A673 (cell line): Measurements from ENCODE around the gene SVIL. TPM values are rescaled to one million over a fixed set of nuclear protein-coding genes. Genes with fewer than 3 reads are reported as not detected.
"Not testable (repeated sequence)": the region's sequence is repeated elsewhere in the genome, so short reads cannot be mapped to it uniquely, and the experiment has no call there.

Source experiments
- BruUV-seq: library from RNA; stranded (reverse); fragments of 400-500 nt; replicated peaks from 2 replicates; lab custom pipeline; 2021; lab: Mats Ljungman, UMichigan
- CTCF ChIA-PET: fragments of 300-600 bp; sonication (Branson Sonifier 250); formaldehyde crosslinking; loops from one replicate; lab custom pipeline; 2022; ENCODE audit warnings: antibody characterized with exemption; lab: Charles Lee
- POLR2A ChIA-PET: fragments of 300-600 bp; sonication (Branson Sonifier 250); formaldehyde crosslinking; loops from one replicate; lab custom pipeline; 2022; ENCODE audit warnings: antibody characterized with exemption; ENCODE audit not compliant: low non-redundant PET; lab: Charles Lee
- DNase-seq: peaks from one replicate; pipeline ENCODE4 v3.0.0-alpha.2; 2015; ENCODE audit warnings: low spot score
- H3K27ac ChIP-seq: fragments of 200-600 bp; sonication (generic); 2 replicates; pipeline ENCODE4 v1.5.1; 2016; ENCODE audit warnings: mixed run types, low read depth, mild to moderate bottlenecking, mixed read lengths, antibody characterized with exemption, low read length; ENCODE audit not compliant: poor library complexity, severe bottlenecking
- H3K27me3 ChIP-seq: fragments of 200-600 bp; sonication (generic); replicated peaks from 2 replicates; pipeline ENCODE4 v1.6.1; 2017; ENCODE audit warnings: mixed run types, low read depth, mild to moderate bottlenecking, mixed read lengths, antibody characterized with exemption, low read length; ENCODE audit not compliant: insufficient read depth, poor library complexity
- H3K36me3 ChIP-seq: fragments of 200-600 bp; sonication (generic); 2 replicates; pipeline ENCODE4 v1.6.1; 2016; ENCODE audit warnings: mixed run types, mild to moderate bottlenecking, mixed read lengths, antibody characterized with exemption, low read length; ENCODE audit not compliant: insufficient read depth, poor library complexity, severe bottlenecking
- H3K4me1 ChIP-seq: fragments of 200-600 bp; sonication (generic); 2 replicates; pipeline ENCODE4 v1.6.1; 2017; ENCODE audit warnings: mixed run types, mild to moderate bottlenecking, mixed read lengths, antibody characterized with exemption, low read length; ENCODE audit not compliant: insufficient read depth, poor library complexity, severe bottlenecking
- H3K4me3 ChIP-seq: fragments of 200-600 bp; sonication (generic); 2 replicates; pipeline ENCODE4 v1.5.1; 2016; ENCODE audit warnings: low read depth, mixed run types, mild to moderate bottlenecking, mixed read lengths, low read length; ENCODE audit not compliant: poor library complexity, severe bottlenecking
- H3K9me3 ChIP-seq: fragments of 200-600 bp; sonication (generic); 2 replicates; pipeline ENCODE4 v1.6.1; 2016; ENCODE audit warnings: mixed run types, low read depth, mild to moderate bottlenecking, mixed read lengths, antibody characterized with exemption, low read length; ENCODE audit not compliant: poor library complexity, severe bottlenecking
- CTCF ChIP-seq: fragments of 300-800, 200-600 bp; sonication (generic); conservative IDR thresholded peaks from 2 replicates; pipeline ENCODE4 v1.5.1; 2017; ENCODE audit warnings: low read depth, mild to moderate bottlenecking, antibody characterized with exemption, low read length, moderate library complexity, mixed read lengths
- EZH2 ChIP-seq: fragments of 200-600 bp; sonication (generic); IDR thresholded peaks from 2 replicates; pipeline ENCODE4 v1.6.1; 2017; ENCODE audit warnings: borderline replicate concordance, low read depth, mild to moderate bottlenecking, mixed read lengths, antibody characterized with exemption, low read length; ENCODE audit not compliant: poor library complexity, severe bottlenecking
- intact Hi-C: fragments of 100-400 bp; cut with micrococcal nuclease; formaldehyde crosslinking; loops from one replicate; pipeline ENCODE4 v1.10.0; 2022; ENCODE audit not compliant: unreplicated experiment
- total RNA-seq: library from RNA; stranded (reverse); gene quantifications from 2 replicates; pipeline ENCODE4 v1.2.3, GENCODE V29; 2021

The SVIL gene
- total RNA-seq, 1 experiment from 2014 or later = 31.9 TPM

- TF ChIP-seq CTCF = no peak
- TF ChIP-seq EZH2 = no peak
- no peak for DNase-seq
- BruUV-seq = no TSS peak
- Histone ChIP-seq H3K27ac (no peak overlapping the region), H3K4me1 (no peaks in the 10 kb centered on the region), H3K27me3 (no peaks in the 10 kb centered on the region), H3K36me3 (no peaks in the 10 kb centered on the region), H3K4me3 (no peak overlapping the region), H3K9me3 (no peaks in the 10 kb centered on the region)
- CTCF ChIA-PET = no interaction called here
- POLR2A ChIA-PET = no interaction called here
- intact Hi-C loops = no loop called here
Observed at GRCh38 chr10:29508554-29509244, 126.1 kb downstream of the SVIL start.

- BruUV-seq, POLR2A ChIA-PET, intact Hi-C loops, H3K36me3 ChIP-seq, H3K4me1 ChIP-seq, H3K27ac ChIP-seq, H3K4me3 ChIP-seq, H3K9me3 ChIP-seq, DNase-seq, CTCF ChIA-PET, H3K27me3 ChIP-seq: not testable (repeated sequence)
Observed at GRCh38 chr10:29507750-29508149, 127.0 kb downstream of the SVIL start.

GRCh38 chr10:29506324-29506921, 128.3 kb downstream of the SVIL start:
- intact Hi-C loops, POLR2A ChIA-PET, BruUV-seq, H3K36me3 ChIP-seq, H3K9me3 ChIP-seq, H3K27me3 ChIP-seq, H3K27ac ChIP-seq, H3K4me3 ChIP-seq, DNase-seq, H3K4me1 ChIP-seq, CTCF ChIA-PET: not testable (repeated sequence)

- Histone ChIP-seq H3K27me3 (no peaks in the 10 kb centered on the region), H3K36me3 (no peaks in the 10 kb centered on the region), H3K4me1 (no peaks in the 10 kb centered on the region), H3K4me3 (no peak overlapping the region), H3K9me3 (no peaks in the 10 kb centered on the region), H3K27ac (no peak overlapping the region)
- intact Hi-C loops = no loop called here
- ChIA-PET CTCF (no interaction called here), POLR2A (no interaction called here)
- no TSS peak for BruUV-seq
- no peak for DNase-seq
- no peak for TF ChIP-seq CTCF
Observed at GRCh38 chr10:29502351-29502750, 132.4 kb downstream of the SVIL start.
